SK-N-MC (cell line): ENCODE data around the gene CCDC15.
"Not testable (repeated sequence)": the region's sequence is repeated elsewhere in the genome, so short reads cannot be mapped to it uniquely, and the experiment has no call there.

Experiments
- DNase-seq: peaks from one replicate; pipeline ENCODE4 v3.0.0-alpha.2; 2011; ENCODE audit warnings: low read depth, low spot score
- H3K27ac ChIP-seq: fragments of 200-600 bp; sonication (generic); 2 replicates; pipeline ENCODE4 v1.5.1; 2016; ENCODE audit warnings: mixed run types
- H3K36me3 ChIP-seq: fragments of 200-600 bp; sonication (generic); 2 replicates; pipeline ENCODE4 v1.6.1; 2017; ENCODE audit warnings: antibody characterized with exemption, low read length, mixed read lengths; ENCODE audit not compliant: insufficient read depth
- H3K4me3 ChIP-seq: fragments of 200-600 bp; sonication (generic); 2 replicates; pipeline ENCODE4 v1.5.1; 2016
- H3K9ac ChIP-seq: fragments of 200-600 bp; sonication (generic); 2 replicates; pipeline ENCODE4 v1.8.0; 2017; ENCODE audit warnings: mixed run types, mixed read lengths; ENCODE audit not compliant: insufficient read length
- H3K9me3 ChIP-seq: fragments of 200-600 bp; sonication (generic); 2 replicates; pipeline ENCODE4 v1.6.1; 2017; ENCODE audit warnings: low read depth, mild to moderate bottlenecking, antibody characterized with exemption, low read length, moderate library complexity, mixed read lengths
- EZH2 ChIP-seq: fragments of 200-600 bp; sonication (generic); IDR thresholded peaks from one replicate; pipeline ENCODE4 v1.6.1; 2017; ENCODE audit warnings: antibody characterized with exemption
- FOXP2 ChIP-seq: optimal IDR thresholded peaks from 2 replicates; pipeline ENCODE3; 2011; ENCODE audit warnings: mild to moderate bottlenecking, moderate library complexity; ENCODE audit not compliant: insufficient read depth; ENCODE audit errors: extremely low read length, control extremely low read depth
- POLR2AphosphoS5 ChIP-seq: IDR thresholded peaks from 2 replicates; pipeline ENCODE4 v1.6.1; 2012; ENCODE audit warnings: mild to moderate bottlenecking, low read depth, low read length, borderline replicate concordance

CCDC15 gene

GRCh38 chr11:124946735-124947141, 7.3 kb upstream of the CCDC15 start:
- Histone ChIP-seq H3K4me3 (no peak overlapping the region), H3K9me3 (no peaks in the 10 kb centered on the region), H3K36me3 (no peaks in the 10 kb centered on the region), H3K9ac (no peak overlapping the region), H3K27ac (no peak overlapping the region)
- DNase-seq: no peak
- TF ChIP-seq FOXP2 (no peak), EZH2 (no peak), POLR2AphosphoS5 (no peak)

GRCh38 chr11:124950601-124951330, 3.2 kb upstream of the CCDC15 start:
- Histone ChIP-seq H3K9me3 (no peaks in the 10 kb centered on the region), H3K27ac (no peak overlapping the region), H3K36me3 (no peaks in the 10 kb centered on the region), H3K4me3 (no peak overlapping the region), H3K9ac (no peak overlapping the region)
- DNase-seq: no peak
- TF ChIP-seq POLR2AphosphoS5 (no peak), EZH2 (no peak), FOXP2 (no peak)

- Histone ChIP-seq H3K27ac (no peak overlapping the region), H3K9ac (no peak overlapping the region), H3K4me3 (no peak overlapping the region), H3K36me3 (no peaks in the 10 kb centered on the region), H3K9me3 (no peaks in the 10 kb centered on the region)
- TF ChIP-seq FOXP2 (no peak), POLR2AphosphoS5 (no peak), EZH2 (no peak)
- no peak for DNase-seq
These were observed 2.7 kb upstream of the CCDC15 start for GRCh38 chr11:124951341-124951740.

- TF ChIP-seq EZH2 (no peak), FOXP2 (no peak), POLR2AphosphoS5 (no peak)
- Histone ChIP-seq H3K9me3 (no peaks in the 10 kb centered on the region), H3K36me3 (no peaks in the 10 kb centered on the region), H3K4me3 (peak overlapping the region; percentile 76), H3K9ac (peak overlapping the region; percentile 74), H3K27ac (no peak overlapping the region)
- DNase-seq: no peak
These were observed 571 bp downstream of the CCDC15 start for GRCh38 chr11:124954590-124954955.

- TF ChIP-seq POLR2AphosphoS5: no peak
- TF ChIP-seq FOXP2: no peak
- no peak for TF ChIP-seq EZH2
- no peaks in the 10 kb centered on the region for H3K36me3 ChIP-seq
- H3K4me3 ChIP-seq: peak overlapping the region; percentile 76
- H3K27ac ChIP-seq: no peak overlapping the region
- H3K9ac ChIP-seq: peak overlapping the region; percentile 74
- H3K9me3 ChIP-seq: no peaks in the 10 kb centered on the region
- DNase-seq: no peak
These were observed 1.0 kb downstream of the CCDC15 start for GRCh38 chr11:124955035-124955434.

GRCh38 chr11:124961972-124962609, 8.1 kb downstream of the CCDC15 start:
- Histone ChIP-seq H3K36me3 (no peaks in the 10 kb centered on the region), H3K27ac (no peak overlapping the region), H3K4me3 (no peak overlapping the region), H3K9ac (no peak overlapping the region), H3K9me3 (no peaks in the 10 kb centered on the region)
- TF ChIP-seq FOXP2 (no peak), POLR2AphosphoS5 (no peak), EZH2 (no peak)
- peak; percentile 48 for DNase-seq

- not testable (repeated sequence) for H3K36me3 ChIP-seq, DNase-seq, H3K9me3 ChIP-seq, H3K27ac ChIP-seq, H3K9ac ChIP-seq, H3K4me3 ChIP-seq
These were observed 14.2 kb downstream of the CCDC15 start for GRCh38 chr11:124968197-124968596.

- Histone ChIP-seq H3K27ac (no peak overlapping the region), H3K9me3 (no peaks in the 10 kb centered on the region), H3K36me3 (no peaks in the 10 kb centered on the region), H3K9ac (no peak overlapping the region), H3K4me3 (no peak overlapping the region)
- no peak for TF ChIP-seq FOXP2
- TF ChIP-seq POLR2AphosphoS5: no peak
- no peak for TF ChIP-seq EZH2
- DNase-seq: no peak
These were observed 16.9 kb downstream of the CCDC15 start for GRCh38 chr11:124970925-124971324.

GRCh38 chr11:124971810-124972209, 17.8 kb downstream of the CCDC15 start:
- no peak overlapping the region for H3K27ac ChIP-seq
- no peaks in the 10 kb centered on the region for H3K36me3 ChIP-seq
- TF ChIP-seq FOXP2: no peak
- TF ChIP-seq POLR2AphosphoS5: no peak
- TF ChIP-seq EZH2: no peak
- H3K9me3 ChIP-seq: no peaks in the 10 kb centered on the region
- H3K4me3 ChIP-seq: no peak overlapping the region
- H3K9ac ChIP-seq: no peak overlapping the region
- DNase-seq: no peak
